Femur (tissue), 1 donor: Measurements from ENCODE around the gene IP6K3.

ENCODE experiments used
- DNase-seq: peaks from one replicate; pipeline ENCODE4 v3.0.0-alpha.2; 2017

IP6K3 gene

DNA sequence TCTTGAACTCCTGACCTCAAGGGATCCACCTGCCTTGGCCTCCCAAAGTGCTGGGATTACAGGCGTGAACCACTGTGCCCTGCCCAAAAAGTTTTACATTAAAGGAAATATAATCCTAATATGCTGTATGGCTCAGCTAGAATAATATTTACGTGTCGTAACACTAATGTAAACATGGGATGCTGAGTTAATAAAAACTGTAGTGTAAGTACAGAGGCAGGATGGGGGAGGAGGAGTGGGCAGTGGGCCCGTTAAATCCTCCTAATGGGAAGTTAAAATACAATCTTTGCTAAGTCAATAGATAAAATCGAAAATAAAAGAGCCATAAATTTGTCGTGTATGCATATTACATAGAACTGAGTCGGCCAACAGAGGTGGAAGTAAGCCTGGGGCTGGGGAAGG is 12.1 kb upstream of the IP6K3 start:
- no peak for DNase-seq

GRCh38 chr6:33757906-33758305 is 11.2 kb upstream of the IP6K3 start:
- DNase-seq, result no peak

GRCh38 chr6:33757113-33757512 is 10.4 kb upstream of the IP6K3 start:
- DNase-seq, result no peak

GRCh38 chr6:33756211-33756954 is 9.7 kb upstream of the IP6K3 start:
- DNase-seq, result no peak

DNA sequence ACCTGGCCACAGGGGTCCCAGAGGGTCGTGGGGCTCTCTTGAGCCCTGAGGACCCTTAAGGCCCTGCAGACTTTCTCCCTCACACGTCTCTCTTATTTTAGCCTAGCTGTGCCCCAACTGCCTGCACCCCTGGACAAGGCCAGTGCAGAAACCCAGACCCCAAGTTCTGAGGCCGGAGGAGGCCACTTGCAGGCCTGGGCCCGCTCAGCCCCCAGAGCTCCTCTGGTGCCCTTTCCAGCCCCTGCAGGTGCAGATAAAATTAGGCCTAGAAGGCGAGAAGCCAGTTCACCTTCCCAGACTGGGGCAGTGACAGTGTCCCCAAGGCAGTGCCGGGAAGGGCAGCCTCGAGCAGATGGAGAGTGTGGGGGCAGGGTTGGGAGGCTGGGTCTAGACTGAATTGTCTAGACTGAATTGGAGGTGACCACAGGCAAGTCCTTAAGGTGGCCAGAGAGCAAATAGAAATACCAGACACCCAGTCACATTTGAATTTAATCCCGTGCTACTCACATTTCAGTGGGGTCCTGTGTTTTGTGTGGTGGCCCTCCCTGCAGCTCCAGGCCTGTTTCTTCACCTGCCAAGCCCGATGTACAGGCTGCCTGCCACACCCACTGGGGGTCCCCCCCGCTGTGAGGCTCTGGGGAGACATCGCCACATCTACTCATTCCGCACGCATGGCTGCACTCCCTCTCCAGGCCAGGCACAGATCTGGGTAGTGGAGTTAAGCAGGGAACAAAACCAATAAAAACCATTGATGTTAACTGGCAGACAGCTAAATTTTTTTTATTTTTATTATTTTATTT is 8.6 kb upstream of the IP6K3 start:
- no peak for DNase-seq

DNA sequence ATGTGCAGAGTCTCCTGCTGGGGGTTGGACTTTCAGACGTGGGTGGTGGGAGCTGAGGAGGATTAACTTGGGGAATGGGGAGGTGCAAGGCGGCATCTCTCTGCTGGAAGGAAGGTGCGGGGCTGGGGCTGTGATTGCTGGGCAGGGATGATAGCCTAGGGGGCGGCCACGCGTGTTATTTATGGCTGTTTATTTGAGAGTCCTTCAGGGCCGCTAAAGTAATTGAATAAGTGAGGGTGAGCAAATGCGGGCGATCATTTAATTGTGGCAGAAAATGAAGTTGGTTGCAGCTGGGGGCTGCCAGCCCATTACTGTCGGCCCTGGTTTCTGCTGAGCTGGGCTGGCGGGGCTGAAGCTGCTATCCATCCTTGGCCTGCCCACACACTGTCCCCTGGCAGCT is 7.5 kb upstream of the IP6K3 start:
- DNase-seq, result no peak

DNA sequence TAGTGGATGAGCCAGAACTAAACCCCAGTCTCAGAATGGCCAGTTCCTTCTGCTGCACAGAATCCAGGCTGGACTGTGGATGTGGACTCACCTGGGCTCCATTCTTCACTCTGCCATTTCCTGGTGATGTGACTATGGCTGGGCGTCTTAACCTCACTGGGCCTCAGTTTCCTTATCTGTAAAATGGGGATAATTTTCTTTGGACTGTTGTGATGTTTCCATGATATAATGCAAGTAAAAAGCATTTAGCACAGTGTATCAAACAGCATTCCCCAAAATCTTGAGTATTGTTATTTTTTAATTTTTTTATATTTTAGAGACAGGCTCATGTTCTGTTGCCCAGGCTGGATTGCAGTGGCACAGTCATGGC is 5.9 kb upstream of the IP6K3 start:
- DNase-seq, result no peak

GRCh38 chr6:33751771-33752645 is 5.3 kb upstream of the IP6K3 start:
- DNase-seq, result no peak

GRCh38 chr6:33750244-33750991 is 3.7 kb upstream of the IP6K3 start:
- no peak for DNase-seq

DNA sequence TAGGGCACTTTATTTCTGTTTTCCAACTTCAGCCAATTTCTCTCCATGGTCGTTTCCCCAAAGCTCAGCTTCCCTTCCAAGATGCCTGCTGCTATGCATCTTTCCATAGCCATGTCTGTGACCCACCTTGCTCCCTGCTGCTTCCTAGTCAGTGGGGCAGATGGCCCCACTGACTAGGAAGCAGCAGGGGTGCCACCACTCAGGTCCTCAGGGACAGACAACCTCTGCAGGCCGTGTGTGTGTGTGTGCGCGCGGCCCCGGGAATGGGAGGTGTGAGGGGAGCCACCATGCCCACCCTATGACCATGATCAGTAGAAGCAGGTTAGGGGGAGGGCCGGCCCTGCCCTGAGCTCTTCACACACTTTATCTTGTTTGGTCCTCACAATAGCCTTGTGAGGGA is 2.7 kb upstream of the IP6K3 start:
- DNase-seq, result no peak

DNA sequence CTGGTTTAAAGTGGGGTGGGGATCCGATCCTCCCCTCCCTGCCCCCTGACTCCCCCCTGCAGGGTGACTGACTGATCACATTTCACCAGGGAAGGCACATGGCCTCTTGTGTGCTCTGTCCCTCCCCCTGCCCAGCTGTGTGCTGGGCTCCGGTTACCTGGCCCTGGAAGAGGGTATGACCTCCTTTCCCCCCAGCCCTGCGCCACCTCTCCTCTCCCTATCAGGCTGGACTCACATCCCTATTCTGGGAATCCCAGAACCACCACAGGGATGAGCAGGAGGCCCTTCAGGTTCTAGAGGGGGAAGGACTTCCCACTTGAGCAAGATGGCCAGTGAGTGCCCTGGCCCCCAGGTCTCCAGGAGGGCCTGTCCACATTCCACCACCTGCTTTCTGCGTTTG is 2.1 kb upstream of the IP6K3 start:
- DNase-seq, result no peak

GRCh38 chr6:33747823-33748222 is 1.1 kb upstream of the IP6K3 start:
- no peak for DNase-seq

- peak; percentile 65 for DNase-seq
Measured at GRCh38 chr6:33746036-33746600, 587 bp downstream of the IP6K3 start.

GRCh38 chr6:33745548-33745947 is 1.2 kb downstream of the IP6K3 start:
- DNase-seq, result no peak

- DNase-seq, result no peak
Measured at GRCh38 chr6:33744895-33745546, 1.7 kb downstream of the IP6K3 start.

DNA sequence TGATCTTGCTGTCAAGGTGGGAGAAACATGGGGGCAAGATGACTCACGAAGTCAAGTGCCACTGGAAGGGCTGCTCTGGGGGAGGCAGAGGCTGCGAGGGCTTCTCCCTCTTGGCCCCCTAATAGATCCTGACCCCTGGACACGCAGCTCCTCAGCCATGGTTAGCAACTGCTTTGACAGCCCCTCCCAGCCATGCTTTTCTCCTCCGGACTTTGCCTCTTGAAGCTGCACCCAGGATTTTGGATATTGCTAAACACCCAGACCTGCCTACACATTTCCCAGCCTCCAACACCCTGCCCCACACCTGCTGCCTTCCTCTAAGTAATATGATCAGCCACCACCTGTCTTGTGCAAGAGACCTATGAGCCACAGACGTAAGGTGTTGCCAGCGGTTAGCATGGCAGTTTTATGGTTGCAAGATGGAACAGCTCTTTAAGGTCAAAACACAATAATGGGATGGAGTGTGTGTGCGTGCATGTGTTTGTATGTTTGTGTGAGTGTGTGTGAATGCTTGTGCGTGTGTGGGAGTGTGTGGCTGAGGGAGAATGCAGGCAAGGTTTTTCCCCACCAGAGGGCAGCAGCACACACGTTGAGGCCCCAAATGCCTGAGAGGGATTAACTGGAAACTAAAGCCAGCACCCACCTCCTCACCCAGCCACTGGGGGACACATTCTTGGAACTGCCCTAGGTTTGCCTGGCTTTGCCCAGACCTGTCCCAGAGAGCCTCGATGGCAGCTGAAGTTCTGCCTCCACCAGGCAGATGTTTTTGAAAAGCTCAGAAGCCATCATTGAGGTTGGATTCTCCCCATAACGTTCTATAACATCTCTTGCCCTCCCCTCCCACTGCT is 2.5 kb downstream of the IP6K3 start:
- peak; percentile 78 for DNase-seq

GRCh38 chr6:33742837-33743236 is 3.9 kb downstream of the IP6K3 start:
- DNase-seq, result no peak

GRCh38 chr6:33742092-33742491 is 4.6 kb downstream of the IP6K3 start:
- no peak for DNase-seq

GRCh38 chr6:33740794-33741193 is 5.9 kb downstream of the IP6K3 start:
- DNase-seq, result no peak

DNA sequence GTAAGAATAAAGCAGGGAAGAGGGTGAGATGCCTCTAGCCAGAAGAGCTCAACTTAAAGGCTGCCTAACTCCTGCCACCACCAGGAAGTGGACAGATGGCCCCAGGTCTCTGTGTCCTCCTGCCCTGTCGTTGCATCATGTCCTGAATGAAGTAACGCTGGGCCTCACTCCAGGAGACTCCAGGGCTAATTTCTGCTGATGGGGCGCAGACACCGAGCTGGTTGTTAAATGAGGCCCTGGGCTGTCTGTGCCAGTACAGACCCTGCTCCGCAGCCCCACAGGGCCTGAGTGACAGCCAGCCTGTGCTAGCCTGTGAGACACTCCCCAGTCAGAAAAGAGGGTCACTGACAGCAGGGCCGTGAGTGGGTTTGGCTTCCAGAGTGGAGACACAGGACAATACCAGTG is 6.5 kb downstream of the IP6K3 start:
- no peak for DNase-seq

GRCh38 chr6:33739571-33739970 is 7.1 kb downstream of the IP6K3 start:
- DNase-seq, result no peak
